Heart left ventricle (tissue), 16 donors: ENCODE measurements around the gene ITGB5. TPM values are rescaled to one million over a fixed set of nuclear protein-coding genes. Genes with fewer than 3 reads are reported as not detected.
A peak's percentile ranks its signal among the peaks of the same experiment; 100 is the strongest.

Experiments
- ATAC-seq, 4 donors: fragments of 200-7000 bp; cut with Tn5 transposase; one replicate each; pipeline ENCODE4 v1.9.1; 2020 to 2022; ENCODE audit warnings: moderate library complexity in 4 of 4, mild to moderate bottlenecking in 3 of 4, moderate number of reproducible peaks in 1 of 4
- DNase-seq, 5 donors: peaks; one replicate each; pipeline ENCODE4 v3.0.0-alpha.2; 2020
- H3K27ac ChIP-seq, 12 donors: fragments of 200-600 bp; sonication (generic) in 4 of 12; one replicate each; pipeline versions ENCODE4 v1.5.0 to v1.8.0; 2016 to 2022; ENCODE audit warnings: mild to moderate bottlenecking in 2 of 12
- H3K27me3 ChIP-seq, 9 donors: fragments of 200-600 bp; sonication (generic) in 2 of 9; one replicate each; pipeline versions ENCODE4 v1.5.1 to v1.8.0; 2016 to 2022; ENCODE audit warnings: mild to moderate bottlenecking in 3 of 9
- H3K36me3 ChIP-seq, 9 donors: fragments of 200-600 bp; sonication (generic) in 2 of 9; one replicate each; pipeline versions ENCODE4 v1.5.0 to v1.8.0; 2018 to 2022; ENCODE audit warnings: mild to moderate bottlenecking in 2 of 9
- H3K4me1 ChIP-seq, 12 donors: fragments of 200-600 bp; sonication (generic) in 4 of 12; one replicate each; pipeline versions ENCODE4 v1.5.0 to v1.8.0; 2016 to 2022; ENCODE audit warnings: mild to moderate bottlenecking in 3 of 12
- H3K4me3 ChIP-seq, 12 donors: fragments of 200-600 bp; sonication (generic) in 4 of 12; one replicate each; pipeline versions ENCODE4 v1.5.0 to v1.8.0; 2017 to 2022; ENCODE audit warnings: mild to moderate bottlenecking in 9 of 12, moderate library complexity in 4 of 12
- H3K9me3 ChIP-seq, 12 donors: fragments of 200-600 bp; sonication (generic) in 4 of 12; one replicate each; pipeline versions ENCODE4 v1.5.0 to v1.8.0; 2016 to 2022; ENCODE audit warnings: mild to moderate bottlenecking in 1 of 12
- POLR2A ChIP-seq, 2 donors: fragments of 450-650 bp; IDR thresholded peaks; one replicate each; pipeline ENCODE4 v1.6.1; 2017; ENCODE audit warnings: antibody characterized with exemption in 2 of 2, mild to moderate bottlenecking in 2 of 2, moderate library complexity in 2 of 2
- WGBS, 4 donors: extraction: QIAGEN DNeasy Blood & Tissue Kit in 2 of 4; methylation state at CpG; one replicate each; pipeline versions ENCODE4 v1.1.5 to v1.1.7; 2013 to 2018; 5-methylcytosine and 5-hydroxymethylcytosine counted together
- intact Hi-C, 10 donors: fragments of 100-400 bp; cut with DNase I; formaldehyde crosslinking; loops; one replicate each; pipeline versions ENCODE4 v1.11.1 to v1.14.2; 2022
- polyA plus RNA-seq, 2 donors: library from polyadenylated mRNA; stranded (reverse); fragments of 200-250 nt; gene quantifications; one replicate each; pipeline ENCODE4 v1.2.3, GENCODE V29; 2013
- total RNA-seq, 9 donors: library from RNA; depleted of rRNA in 2 of 9; stranded (reverse); fragments of >200 nt in 2 of 9; fragmentation: NEBNext Ultra II Directional in 3 of 9; extraction: Animal tissue kit (Norgen Biotek cat#: 25700) in 3 of 9; gene quantifications; one replicate each; pipeline versions ENCODE4 v1.1.0 to v1.2.4, GENCODE V29; 2016 to 2023
- TF ChIP-seq, protein P1 (sequence below), 12 donors: fragments of 200-600 bp; sonication (generic) in 4 of 12; IDR thresholded peaks; one replicate each; pipeline versions ENCODE4 v1.5.0 to v1.8.0; 2018 to 2022; ENCODE audit warnings: antibody characterized with exemption in 12 of 12, mild to moderate bottlenecking in 5 of 12
- donor health status: ischemic (EF 13 %, LVEDD 7.1; RV severe dilation, severe dysfunction).
- donor health status: healthy with polysubstance abuse.
- donor health status: DM: no; HTN: yes; CAD: no.
- donor health status: DM: no; HTN: no; CAD: no.
- donor health status: ischemic (EF 25% LVEDD 6.9; RV normal size, moderate dysfunction).
- donor health status: ischemic (EF 25% LVEDD 5.7; RV mildly dilated, moderate dysfunction).
- donor health status: healthy.
- donor health status: DM: yes; HTN: yes; CAD: no.
- donor health status: ischemic (EF 35%, LVEDD 5.7; RV mildly dilated, moderate dysfunction).
- donor health status: nonischemic (EF 11% LVEDD 7.7; RV severe dilation, severe dysfunction).
- donor health status: DM: yes; HTN: yes; CAD: no.
- donor health status: PGD.
- donor health status: ischemic (EF 29% LVEDD 5.4; RV normal size, mild dysfunction).
- donor health status: nonischemic (EF 23%, LVEDD 6.1; RV moderate dilation, normal function).

The ITGB5 gene
- total and polyA plus RNA-seq, 11 donors, result 23.1 to 223 (median 118) TPM

DNA sequence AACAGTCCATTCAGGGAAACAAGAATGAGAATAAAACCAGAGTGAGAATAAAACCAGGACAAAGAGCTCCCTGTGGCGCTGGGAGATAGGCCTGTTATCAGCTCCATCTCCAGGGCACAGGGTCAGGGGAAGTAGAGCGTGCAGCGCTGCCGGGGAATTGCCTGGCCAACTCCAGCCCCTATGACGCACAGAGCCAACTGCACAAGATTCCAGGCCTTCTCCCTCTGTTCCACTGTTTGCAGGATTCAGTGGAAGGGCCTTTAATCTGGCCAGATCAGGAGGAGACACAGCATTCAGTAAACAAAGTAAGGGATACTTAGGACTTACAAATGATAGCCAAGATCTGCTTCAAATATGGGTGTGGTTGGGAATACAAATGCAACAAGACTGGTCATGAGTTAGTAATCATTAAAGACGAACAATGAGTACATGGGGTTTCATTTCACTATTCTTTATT lies 49.4 kb downstream of the ITGB5 start:
- TF ChIP-seq POLR2A (IDR thresholded peaks at IDR 0.05), result no peak
- TF ChIP-seq, protein P1, sequence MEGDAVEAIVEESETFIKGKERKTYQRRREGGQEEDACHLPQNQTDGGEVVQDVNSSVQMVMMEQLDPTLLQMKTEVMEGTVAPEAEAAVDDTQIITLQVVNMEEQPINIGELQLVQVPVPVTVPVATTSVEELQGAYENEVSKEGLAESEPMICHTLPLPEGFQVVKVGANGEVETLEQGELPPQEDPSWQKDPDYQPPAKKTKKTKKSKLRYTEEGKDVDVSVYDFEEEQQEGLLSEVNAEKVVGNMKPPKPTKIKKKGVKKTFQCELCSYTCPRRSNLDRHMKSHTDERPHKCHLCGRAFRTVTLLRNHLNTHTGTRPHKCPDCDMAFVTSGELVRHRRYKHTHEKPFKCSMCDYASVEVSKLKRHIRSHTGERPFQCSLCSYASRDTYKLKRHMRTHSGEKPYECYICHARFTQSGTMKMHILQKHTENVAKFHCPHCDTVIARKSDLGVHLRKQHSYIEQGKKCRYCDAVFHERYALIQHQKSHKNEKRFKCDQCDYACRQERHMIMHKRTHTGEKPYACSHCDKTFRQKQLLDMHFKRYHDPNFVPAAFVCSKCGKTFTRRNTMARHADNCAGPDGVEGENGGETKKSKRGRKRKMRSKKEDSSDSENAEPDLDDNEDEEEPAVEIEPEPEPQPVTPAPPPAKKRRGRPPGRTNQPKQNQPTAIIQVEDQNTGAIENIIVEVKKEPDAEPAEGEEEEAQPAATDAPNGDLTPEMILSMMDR (IDR thresholded peaks at IDR 0.05), result no peak
- H3K36me3 ChIP-seq, result peaks cover 0 to 37% (median 20%) of the 10 kb centered on the region in 9 donors
- no peaks in the 10 kb centered on the region for H3K9me3 ChIP-seq
- peak overlapping the region; percentile 61 to 92 (median 80) for H3K27ac ChIP-seq
- no peak overlapping the region for H3K4me3 ChIP-seq
- peaks cover 12 to 73% (median 58%) of the 10 kb centered on the region in 12 donors for H3K4me1 ChIP-seq
- DNase-seq, result peak; percentile 69 to 87 (median 81)
- WGBS, 4 donors, result 8 to 30% (median 21%) methylated on average over 6 of the region's 6 CpGs
- peak; percentile 85 to 94 (median 90) for ATAC-seq
- no peaks in the 10 kb centered on the region for H3K27me3 ChIP-seq
- intact Hi-C loops, result loop anchor here in 8 of 10 donors (2.0 to 10.0 kb wide), 7 partner anchors 23 to 63 kb away; partner anchors contain the start of gene ITGB5 (in 5 of the 8)

DNA sequence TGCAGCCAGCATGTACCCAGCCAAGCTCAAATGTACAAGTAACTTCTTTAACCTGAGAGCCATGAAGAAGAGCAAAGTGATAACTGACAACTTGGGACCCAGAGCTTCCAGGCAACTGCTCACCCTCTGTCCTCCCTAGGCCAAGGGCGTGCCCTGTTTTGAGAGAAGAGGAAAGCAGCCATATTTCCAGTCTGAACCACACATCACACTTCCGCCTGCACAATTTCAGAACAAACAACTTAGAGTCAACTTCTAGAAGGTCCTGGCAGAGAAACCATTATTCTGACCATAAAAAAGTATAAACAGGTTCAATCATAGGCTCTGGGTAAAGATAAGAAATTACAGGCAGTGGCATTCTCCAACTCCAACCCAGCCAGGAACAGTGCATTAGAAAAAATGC lies 50.1 kb downstream of the ITGB5 start:
- peaks cover 0 to 31% (median 20%) of the 10 kb centered on the region in 9 donors for H3K36me3 ChIP-seq
- H3K4me3 ChIP-seq, result peak overlapping the region in 1 of 12 donors; percentile 1
- TF ChIP-seq, protein P1 (IDR thresholded peaks at IDR 0.05), result no peak
- TF ChIP-seq POLR2A (IDR thresholded peaks at IDR 0.05), result no peak
- intact Hi-C loops, result loop anchor here in 8 of 10 donors (2.0 to 10.0 kb wide), 7 partner anchors 24 to 62 kb away; partner anchors contain the start of gene ITGB5 (in 5 of the 8)
- H3K4me1 ChIP-seq, result peaks cover 12 to 76% (median 61%) of the 10 kb centered on the region in 12 donors
- ATAC-seq (peak in 3 of 4 donors; percentile 26 to 56 (median 29)), DNase-seq (peak in 1 of 5 donors; percentile 60)
- 53 to 78% (median 67%) methylated on average over 2 of the region's 2 CpGs for WGBS, 4 donors
- H3K9me3 ChIP-seq, result no peaks in the 10 kb centered on the region
- H3K27me3 ChIP-seq, result no peaks in the 10 kb centered on the region
- H3K27ac ChIP-seq, result peak overlapping the region; percentile 61 to 92 (median 80)

DNA sequence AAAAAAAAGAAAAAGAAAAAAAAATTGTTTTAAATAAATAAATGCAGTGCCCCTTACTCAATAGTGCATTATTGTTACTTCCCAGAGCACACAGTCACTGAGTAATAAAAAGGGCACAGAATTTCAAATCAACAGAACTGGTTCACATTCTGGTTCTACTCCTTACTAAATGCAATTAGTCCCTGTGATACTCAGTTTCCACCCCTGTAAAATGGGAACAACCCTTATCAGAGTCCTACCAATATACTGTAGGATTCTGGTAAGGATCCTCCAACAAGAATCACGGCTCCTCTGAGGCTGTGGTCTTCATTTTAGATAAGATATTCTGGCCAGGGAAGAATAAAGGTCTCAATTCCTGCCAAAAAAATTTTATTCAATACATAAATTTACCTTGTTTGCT lies 50.7 kb downstream of the ITGB5 start:
- H3K27ac ChIP-seq, result peak overlapping the region; percentile 61 to 92 (median 80)

More for the DNA sequence above, 50.7 kb downstream of the ITGB5 start:
- Histone ChIP-seq H3K36me3 (peaks cover 0 to 29% (median 14%) of the 10 kb centered on the region in 9 donors), H3K4me1 (peaks cover 12 to 82% (median 67%) of the 10 kb centered on the region in 12 donors), H3K27me3 (no peaks in the 10 kb centered on the region), H3K4me3 (no peak overlapping the region), H3K9me3 (no peaks in the 10 kb centered on the region)
- ATAC-seq, result no peak
- DNase-seq, result no peak
- TF ChIP-seq POLR2A (IDR thresholded peaks at IDR 0.05), result no peak
- TF ChIP-seq, protein P1 (IDR thresholded peaks at IDR 0.05), result no peak
- WGBS, 4 donors, result 73 to 95% (median 85%) methylated on average over 1 of the region's 1 CpG
- intact Hi-C loops, result loop anchor here in 8 of 10 donors (2.0 to 10.0 kb wide), 7 partner anchors 24 to 62 kb away; partner anchors contain the start of gene ITGB5 (in 5 of the 8)
